Endothelial cell of umbilical vein (primary cell): Measurements from ENCODE around the gene TBC1D16.
"Not testable (repeated sequence)": the region's sequence is repeated elsewhere in the genome, so short reads cannot be mapped to it uniquely, and the experiment has no call there.

Experiments used
- CTCF ChIP-seq, 2 donors: IDR thresholded peaks; 1 replicate in 1 of 2; 2 replicates in 1 of 2; pipeline ENCODE4 v1.5.1; 2011; ENCODE audit warnings: low read length in 2 of 2, mild to moderate bottlenecking in 2 of 2, moderate library complexity in 2 of 2, control low read depth in 1 of 2, inconsistent platforms in 1 of 2, low read depth in 1 of 2; ENCODE audit not compliant: insufficient read depth in 1 of 2; ENCODE audit errors: extremely low read depth in 1 of 2
- MAX ChIP-seq: IDR thresholded peaks from 2 replicates; pipeline ENCODE4 v1.6.1; 2011; ENCODE audit not compliant: insufficient read depth, insufficient read length
- POLR2AphosphoS5 ChIP-seq: IDR thresholded peaks from 2 replicates; pipeline ENCODE4 v1.6.1; 2012; ENCODE audit warnings: low read depth, mild to moderate bottlenecking, control low read depth, low read length, moderate library complexity; ENCODE audit not compliant: insufficient read depth

- TF ChIP-seq CTCF (IDR thresholded peaks at IDR 0.05; ENCODE audit: extremely low read depth in 1 of 2, insufficient read depth in 1 of 2, low read depth in 1 of 2, low read length in 2 of 2); MAX; POLR2AphosphoS5: not testable (repeated sequence)
Observed at GRCh38 chr17:79893457-79893856, 142.2 kb downstream of the TBC1D16 start.
